ENCODE measurements around the gene AIF1L.
"Not testable (repeated sequence)": the region's sequence is repeated elsewhere in the genome, so short reads cannot be mapped to it uniquely, and the experiment has no call there.

AIF1L gene

GRCh38 chr9:131119600-131119999, 23.3 kb downstream of the AIF1L start:
- DNase-seq (ENCODE audit: low read depth, low spot score): no peak

GRCh38 chr9:131120620-131121228, 24.4 kb downstream of the AIF1L start:
- DNase-seq (ENCODE audit: low read depth, low spot score): no peak

- no peak for DNase-seq (ENCODE audit: low read depth, low spot score)
Observed at GRCh38 chr9:131121346-131121745, 25.0 kb downstream of the AIF1L start.

GRCh38 chr9:131122158-131122557, 25.8 kb downstream of the AIF1L start:
- DNase-seq (ENCODE audit: low read depth, low spot score): no peak

GRCh38 chr9:131125038-131125287, 28.6 kb downstream of the AIF1L start:
- no peak for DNase-seq (ENCODE audit: low read depth, low spot score)

GRCh38 chr9:131125288-131126058, 29.1 kb downstream of the AIF1L start, which contains the start of gene NUP214:
TSS of gene NUP214 (plus strand) at chr9:131125586. CDS start at chr9:131125705, 119 bp downstream.
- DNase-seq (ENCODE audit: low read depth, low spot score): peak; percentile 100

- no peak for DNase-seq (ENCODE audit: low read depth, low spot score)
Observed at GRCh38 chr9:131126059-131126426, 29.7 kb downstream of the AIF1L start.

- DNase-seq (ENCODE audit: low read depth, low spot score): no peak
Observed at GRCh38 chr9:131129183-131129582, 32.9 kb downstream of the AIF1L start.

GRCh38 chr9:131138676-131139075, 42.3 kb downstream of the AIF1L start:
- no peak for DNase-seq (ENCODE audit: low read depth, low spot score)

- no peak for DNase-seq (ENCODE audit: low read depth, low spot score)
Observed at GRCh38 chr9:131140112-131140511, 43.8 kb downstream of the AIF1L start.

- no peak for DNase-seq (ENCODE audit: low read depth, low spot score)
Observed at GRCh38 chr9:131140550-131140949, 44.2 kb downstream of the AIF1L start.

- DNase-seq (ENCODE audit: low read depth, low spot score): no peak
Observed at GRCh38 chr9:131142160-131142559, 45.8 kb downstream of the AIF1L start.

GRCh38 chr9:131144201-131144600, 47.9 kb downstream of the AIF1L start:
- no peak for DNase-seq (ENCODE audit: low read depth, low spot score)

- no peak for DNase-seq (ENCODE audit: low read depth, low spot score)
Observed at GRCh38 chr9:131145245-131145644, 48.9 kb downstream of the AIF1L start.

- DNase-seq (ENCODE audit: low read depth, low spot score): no peak
Observed at GRCh38 chr9:131146186-131146585, 49.9 kb downstream of the AIF1L start.

- no peak for DNase-seq (ENCODE audit: low read depth, low spot score)
Observed at GRCh38 chr9:131148276-131148675, 51.9 kb downstream of the AIF1L start.

GRCh38 chr9:131148966-131149687, 52.8 kb downstream of the AIF1L start:
- no peak for DNase-seq (ENCODE audit: low read depth, low spot score)

GRCh38 chr9:131149688-131150053, 53.3 kb downstream of the AIF1L start:
- DNase-seq (ENCODE audit: low read depth, low spot score): no peak

- no peak for DNase-seq (ENCODE audit: low read depth, low spot score)
Observed at GRCh38 chr9:131153595-131153994, 57.3 kb downstream of the AIF1L start.

- not testable (repeated sequence) for DNase-seq (ENCODE audit: low read depth, low spot score)
Observed at GRCh38 chr9:131158673-131159072, 62.3 kb downstream of the AIF1L start.

GRCh38 chr9:131160416-131161112, 64.2 kb downstream of the AIF1L start:
- DNase-seq (ENCODE audit: low read depth, low spot score): no peak

GRCh38 chr9:131161585-131161984, 65.3 kb downstream of the AIF1L start:
- DNase-seq (ENCODE audit: low read depth, low spot score): no peak
